Hepatocyte (in vitro differentiated cells): ENCODE results near the gene PIP4K2C.

Experiments
- EZH2 ChIP-seq: fragments of 200-600 bp; sonication (generic); IDR thresholded peaks from 2 replicates; pipeline ENCODE4 v1.6.1; 2016; ENCODE audit warnings: antibody characterized with exemption, mild to moderate bottlenecking, borderline replicate concordance
- TF ChIP-seq, protein P1 (sequence below): fragments of 200-600 bp; sonication (generic); IDR thresholded peaks from 2 replicates; pipeline ENCODE4 v1.5.1; 2016; ENCODE audit warnings: antibody characterized with exemption, mild to moderate bottlenecking; ENCODE audit not compliant: poor library complexity

DNA sequence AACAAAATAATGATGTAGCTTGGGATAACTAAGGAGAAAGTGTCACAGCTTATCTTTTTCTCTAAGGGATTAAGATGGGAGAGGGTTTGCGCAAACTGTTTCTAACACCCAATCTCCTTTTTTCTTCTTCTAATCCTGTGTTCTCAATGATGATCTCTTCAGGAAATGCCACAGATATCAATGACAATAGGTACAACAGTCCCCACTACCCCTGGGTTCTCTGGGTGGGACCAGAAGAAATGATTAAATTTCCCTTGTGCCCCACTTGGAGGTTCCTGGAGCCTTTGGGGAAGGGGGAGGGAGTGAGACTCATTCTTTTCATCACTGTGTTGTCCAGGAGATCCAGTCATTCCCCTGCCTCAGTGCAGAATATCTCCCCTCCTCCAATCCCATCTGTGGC lies 8.6 kb upstream of the PIP4K2C start:
- TF ChIP-seq, protein P1, sequence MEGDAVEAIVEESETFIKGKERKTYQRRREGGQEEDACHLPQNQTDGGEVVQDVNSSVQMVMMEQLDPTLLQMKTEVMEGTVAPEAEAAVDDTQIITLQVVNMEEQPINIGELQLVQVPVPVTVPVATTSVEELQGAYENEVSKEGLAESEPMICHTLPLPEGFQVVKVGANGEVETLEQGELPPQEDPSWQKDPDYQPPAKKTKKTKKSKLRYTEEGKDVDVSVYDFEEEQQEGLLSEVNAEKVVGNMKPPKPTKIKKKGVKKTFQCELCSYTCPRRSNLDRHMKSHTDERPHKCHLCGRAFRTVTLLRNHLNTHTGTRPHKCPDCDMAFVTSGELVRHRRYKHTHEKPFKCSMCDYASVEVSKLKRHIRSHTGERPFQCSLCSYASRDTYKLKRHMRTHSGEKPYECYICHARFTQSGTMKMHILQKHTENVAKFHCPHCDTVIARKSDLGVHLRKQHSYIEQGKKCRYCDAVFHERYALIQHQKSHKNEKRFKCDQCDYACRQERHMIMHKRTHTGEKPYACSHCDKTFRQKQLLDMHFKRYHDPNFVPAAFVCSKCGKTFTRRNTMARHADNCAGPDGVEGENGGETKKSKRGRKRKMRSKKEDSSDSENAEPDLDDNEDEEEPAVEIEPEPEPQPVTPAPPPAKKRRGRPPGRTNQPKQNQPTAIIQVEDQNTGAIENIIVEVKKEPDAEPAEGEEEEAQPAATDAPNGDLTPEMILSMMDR = no peak
- no peak for TF ChIP-seq EZH2
